ENCODE results near the gene TSNAX.

TSNAX gene

DNA sequence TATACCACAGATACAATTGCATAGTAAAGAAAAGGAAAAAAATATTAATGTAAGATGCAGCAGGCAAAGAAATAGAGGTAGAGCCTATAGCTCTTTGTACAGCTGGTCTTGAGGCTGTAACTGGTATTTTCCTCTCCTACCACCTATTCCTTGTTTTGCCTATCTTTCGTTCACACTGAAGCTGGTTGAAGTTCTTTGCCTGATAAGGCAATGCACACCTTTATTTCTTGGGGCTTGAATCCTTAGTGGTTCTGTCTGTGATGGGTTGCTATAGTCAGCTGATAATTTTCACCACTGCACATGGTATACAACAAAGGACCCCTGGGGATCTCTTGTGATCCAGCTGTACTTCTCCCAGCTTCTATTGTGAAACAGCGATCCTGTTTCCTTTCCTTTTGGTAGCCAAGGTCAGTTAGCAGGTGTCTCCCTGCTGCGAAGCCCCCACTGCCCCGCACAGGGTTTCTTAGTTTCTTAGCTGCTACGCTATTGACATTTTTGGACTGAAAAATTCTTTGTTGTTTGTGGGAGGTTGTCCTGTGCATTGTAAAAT lies 9.9 kb upstream of the TSNAX start:
- DNase-seq (ENCODE audit: low read depth in 1 of 2, low spot score in 1 of 2) = no peak

DNA sequence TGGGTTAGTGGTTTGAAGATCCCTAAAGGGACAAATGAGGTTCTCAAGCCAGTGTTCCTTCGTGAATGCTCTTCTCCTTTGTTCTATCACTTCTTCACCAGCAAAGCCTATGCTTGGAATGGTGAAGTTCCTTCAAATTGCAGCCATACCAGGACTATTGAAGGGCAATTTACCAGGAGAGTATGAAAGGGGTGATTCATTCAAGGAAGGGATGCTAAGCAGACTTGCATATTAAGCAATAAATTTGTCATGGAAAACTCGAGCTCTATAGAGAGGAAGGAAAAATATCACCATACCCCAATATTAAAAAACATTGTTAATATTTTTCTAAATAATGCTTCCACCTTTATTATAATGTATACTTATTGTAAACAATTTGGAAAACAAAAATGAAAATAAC lies 9.3 kb upstream of the TSNAX start:
- DNase-seq (ENCODE audit: low read depth in 1 of 2, low spot score in 1 of 2) = no peak

DNA sequence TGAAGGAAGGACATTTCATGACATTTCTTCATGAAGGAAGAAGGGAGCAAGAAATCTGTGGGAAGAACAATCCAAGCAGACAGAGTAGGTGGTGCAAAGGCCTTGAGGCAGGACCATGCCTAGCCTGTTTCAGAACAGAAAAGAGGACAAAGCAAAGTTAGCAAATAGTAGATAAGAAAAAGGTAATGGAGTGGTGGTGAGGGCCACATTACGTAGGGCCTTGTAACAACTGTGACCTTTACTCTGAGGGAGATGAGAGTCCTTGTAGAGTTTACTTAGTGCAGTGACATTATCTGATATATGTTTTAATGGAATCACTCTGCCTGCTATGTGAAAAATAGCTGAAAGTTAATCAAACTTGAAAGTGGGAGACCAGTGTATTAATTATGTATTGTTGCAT lies 6.4 kb upstream of the TSNAX start:
- DNase-seq (ENCODE audit: low read depth in 1 of 2, low spot score in 1 of 2) = no peak

DNA sequence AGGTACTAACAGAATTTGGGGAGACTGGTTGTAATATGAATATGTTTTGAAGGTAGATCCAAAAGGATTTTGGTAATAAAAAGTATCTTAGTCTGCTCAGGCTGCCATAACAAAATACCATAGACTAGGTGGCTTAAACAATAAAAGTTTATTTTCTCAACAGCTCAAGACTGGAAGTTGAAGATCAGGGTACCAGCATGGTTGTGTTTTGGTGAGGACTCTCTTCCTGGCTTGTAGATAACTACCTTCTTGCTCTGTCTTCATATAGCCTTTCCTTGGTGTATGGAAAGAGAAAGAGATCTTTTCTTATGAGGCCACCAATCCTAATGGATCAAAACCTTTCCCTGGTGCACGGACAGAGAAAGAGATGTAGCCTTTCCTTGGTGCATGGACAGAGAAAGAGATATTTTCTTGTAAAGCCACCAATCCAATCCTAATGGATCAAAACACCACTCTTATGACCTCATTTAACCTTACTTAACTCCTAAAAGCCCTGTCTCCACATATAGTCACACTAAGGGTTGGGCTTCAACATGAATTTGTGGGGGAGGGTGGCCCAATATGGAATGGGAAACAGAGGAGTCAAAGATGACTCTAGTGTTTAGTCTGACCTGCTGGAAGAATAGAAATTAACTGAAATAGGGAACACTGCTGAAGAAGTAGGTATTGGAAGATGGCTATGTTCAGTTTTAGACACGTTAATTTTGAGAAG lies 5.4 kb upstream of the TSNAX start:
- DNase-seq (ENCODE audit: low read depth in 1 of 2, low spot score in 1 of 2) = no peak

DNA sequence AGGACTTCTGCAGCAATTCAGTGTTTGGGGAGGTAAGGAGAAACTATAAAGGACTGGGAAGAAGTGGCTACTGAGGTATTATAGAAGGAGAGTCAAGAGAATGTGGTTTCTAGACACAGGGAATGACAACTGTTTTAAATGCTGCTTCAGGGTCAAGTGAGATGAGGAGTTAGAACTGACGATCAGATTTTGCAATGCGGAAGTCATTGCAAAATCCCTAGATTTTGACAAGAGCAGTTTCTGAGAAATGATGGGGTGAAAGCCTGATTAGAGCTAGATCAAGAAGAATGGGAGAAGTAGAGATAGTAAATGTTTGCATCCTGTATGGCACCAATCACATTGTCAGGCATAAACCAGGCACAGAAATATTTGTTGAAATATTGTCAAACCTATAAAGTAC lies 4.7 kb upstream of the TSNAX start:
- no peak for DNase-seq (ENCODE audit: low read depth in 1 of 2, low spot score in 1 of 2)

DNA sequence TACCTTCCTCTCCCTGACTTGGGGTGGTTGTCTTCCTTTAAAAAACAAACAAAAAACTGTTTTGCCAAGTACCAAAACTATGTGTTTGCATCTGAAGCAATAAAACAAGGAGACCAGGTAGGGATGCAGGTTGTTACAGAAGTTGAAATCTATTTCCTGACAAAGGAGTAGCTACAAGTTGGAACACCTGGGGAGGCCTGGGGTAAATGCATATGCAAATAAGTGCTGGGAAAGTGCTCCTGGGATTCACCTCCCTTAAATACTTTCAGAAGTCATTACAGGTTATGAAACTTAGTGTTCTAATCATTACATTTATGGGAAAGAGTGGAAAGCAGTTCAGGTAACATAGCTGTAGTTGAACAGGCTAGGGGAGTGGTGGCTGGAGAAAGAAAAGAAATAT lies 1.9 kb upstream of the TSNAX start:
- DNase-seq (ENCODE audit: low read depth in 1 of 2, low spot score in 1 of 2) = no peak

DNA sequence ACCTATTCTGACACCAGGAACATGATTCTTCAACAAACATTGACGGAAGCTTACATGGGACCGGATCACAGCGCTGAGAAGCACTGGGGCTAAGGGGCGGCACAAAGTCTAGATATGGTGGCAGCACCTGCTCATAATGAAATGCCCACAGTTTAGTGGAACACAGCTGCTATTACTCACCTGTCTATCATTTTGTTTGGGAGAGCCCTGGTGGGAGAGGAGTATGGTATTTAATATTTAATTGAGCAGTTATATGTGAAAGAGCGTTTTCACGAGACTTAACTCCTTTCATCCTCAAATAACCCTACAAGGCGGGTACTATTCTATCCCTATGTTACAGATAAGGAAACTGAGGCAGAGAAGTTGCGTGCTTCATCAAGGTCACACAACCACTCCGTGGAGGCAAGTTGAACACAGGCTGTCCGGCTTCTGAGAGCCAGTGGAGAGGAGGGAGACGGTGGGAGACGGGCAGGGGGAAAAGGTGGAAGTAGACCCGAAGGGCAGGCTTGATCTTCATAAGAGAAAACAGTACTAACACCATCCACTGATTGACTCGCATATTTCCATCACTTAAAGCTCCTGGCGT lies 790 bp upstream of the TSNAX start:
- DNase-seq (ENCODE audit: low read depth in 1 of 2, low spot score in 1 of 2) = no peak

DNA sequence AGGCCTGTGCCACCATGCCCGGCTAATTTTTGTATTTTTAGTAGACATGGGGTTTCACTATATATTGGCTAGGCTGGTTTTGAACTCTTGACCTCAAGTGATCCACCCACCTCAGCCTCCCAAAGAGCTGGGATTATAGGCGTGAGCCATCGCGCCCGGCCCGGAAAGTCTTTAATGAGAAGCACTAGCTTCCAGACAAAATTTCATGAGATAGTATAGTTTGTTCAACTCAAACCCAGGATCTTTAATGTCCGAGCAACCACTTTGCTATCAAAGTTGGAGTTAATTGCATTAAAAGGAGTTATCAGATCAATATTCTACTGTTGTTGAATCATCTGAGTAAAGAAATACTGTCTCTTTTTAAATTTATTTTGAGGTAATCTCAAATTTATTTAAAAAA lies 4.8 kb downstream of the TSNAX start:
- no peak for DNase-seq (ENCODE audit: low read depth in 1 of 2, low spot score in 1 of 2)

DNA sequence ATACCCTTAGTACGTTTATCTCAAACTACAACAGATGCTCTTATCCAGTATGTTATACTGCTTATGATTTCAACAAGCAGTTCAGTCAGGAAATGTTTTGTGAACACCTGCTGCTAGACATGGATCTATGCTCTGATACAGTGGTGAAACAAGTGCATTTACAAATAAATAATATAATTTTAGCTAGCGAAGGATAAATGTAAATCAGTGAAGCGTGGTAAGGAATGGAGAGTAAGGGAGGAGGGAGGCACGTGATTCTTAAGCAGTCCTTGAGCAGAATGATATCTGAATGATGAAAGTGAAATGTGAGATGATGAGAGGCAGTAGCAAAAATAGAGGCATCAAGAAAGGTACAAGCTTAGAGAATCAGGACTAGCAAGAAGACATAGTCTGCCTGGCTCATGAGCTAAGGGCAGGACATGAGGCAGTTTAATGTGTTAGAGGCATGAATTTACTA lies 6.3 kb downstream of the TSNAX start:
- no peak for DNase-seq (ENCODE audit: low read depth in 1 of 2, low spot score in 1 of 2)

DNA sequence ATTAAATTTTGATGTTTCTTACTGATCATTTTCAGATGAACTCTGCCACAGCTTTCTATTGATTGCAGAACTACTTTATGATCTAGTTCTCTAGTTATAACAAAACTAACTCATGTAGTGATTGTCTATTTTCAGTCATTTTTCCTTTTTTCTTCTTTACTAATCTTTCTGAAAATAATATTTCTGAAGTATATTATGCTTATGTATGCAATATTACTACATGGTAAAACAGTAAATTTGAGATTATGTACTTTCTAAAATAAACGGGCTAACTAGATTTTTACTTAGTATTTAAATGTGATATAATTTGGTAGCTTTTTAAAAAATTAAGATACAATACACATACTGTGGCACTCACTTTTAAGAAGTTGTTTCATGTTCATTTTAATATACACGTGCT lies 7.6 kb downstream of the TSNAX start:
- DNase-seq (ENCODE audit: low read depth in 1 of 2, low spot score in 1 of 2) = no peak

DNA sequence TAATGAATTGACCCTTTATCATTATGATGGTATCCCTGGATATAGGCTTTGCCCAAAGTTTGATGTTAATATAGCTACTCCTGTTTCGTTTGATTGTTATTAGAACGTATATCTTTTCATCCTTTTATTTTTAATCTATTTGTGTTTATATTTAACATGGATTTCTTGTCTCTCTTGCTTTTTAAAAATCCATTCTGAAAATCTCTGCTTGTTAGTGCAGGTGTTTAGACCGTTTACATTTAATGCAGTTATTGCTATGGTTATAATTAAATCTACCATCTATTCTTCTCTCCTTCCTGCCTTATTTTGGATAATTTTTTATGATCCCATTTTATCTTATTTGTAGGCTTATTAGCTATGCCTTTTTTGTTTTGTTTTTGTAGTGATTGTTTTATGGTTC lies 12.4 kb downstream of the TSNAX start:
- DNase-seq (ENCODE audit: low read depth in 1 of 2, low spot score in 1 of 2) = no peak

DNA sequence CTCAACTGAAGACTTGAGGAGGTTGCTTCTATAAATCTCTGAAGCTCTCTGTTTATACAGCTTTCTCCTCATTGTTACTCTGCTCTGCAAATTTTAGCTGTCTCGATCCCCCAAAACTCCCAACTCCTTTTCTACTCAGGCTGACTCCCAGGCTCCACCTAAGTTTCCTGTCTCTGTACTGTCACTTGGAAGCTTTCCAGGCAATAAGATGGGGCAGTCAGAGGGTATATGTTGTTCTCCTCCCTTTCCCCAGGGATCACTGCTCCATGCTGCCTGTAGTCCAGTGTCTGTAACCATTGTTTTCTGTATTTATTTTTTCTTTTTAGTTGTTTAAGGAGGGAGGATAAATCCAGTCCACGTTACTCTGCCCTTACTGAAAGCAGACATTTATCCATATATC lies 13.4 kb downstream of the TSNAX start:
- no peak for DNase-seq (ENCODE audit: low read depth in 1 of 2, low spot score in 1 of 2)

DNA sequence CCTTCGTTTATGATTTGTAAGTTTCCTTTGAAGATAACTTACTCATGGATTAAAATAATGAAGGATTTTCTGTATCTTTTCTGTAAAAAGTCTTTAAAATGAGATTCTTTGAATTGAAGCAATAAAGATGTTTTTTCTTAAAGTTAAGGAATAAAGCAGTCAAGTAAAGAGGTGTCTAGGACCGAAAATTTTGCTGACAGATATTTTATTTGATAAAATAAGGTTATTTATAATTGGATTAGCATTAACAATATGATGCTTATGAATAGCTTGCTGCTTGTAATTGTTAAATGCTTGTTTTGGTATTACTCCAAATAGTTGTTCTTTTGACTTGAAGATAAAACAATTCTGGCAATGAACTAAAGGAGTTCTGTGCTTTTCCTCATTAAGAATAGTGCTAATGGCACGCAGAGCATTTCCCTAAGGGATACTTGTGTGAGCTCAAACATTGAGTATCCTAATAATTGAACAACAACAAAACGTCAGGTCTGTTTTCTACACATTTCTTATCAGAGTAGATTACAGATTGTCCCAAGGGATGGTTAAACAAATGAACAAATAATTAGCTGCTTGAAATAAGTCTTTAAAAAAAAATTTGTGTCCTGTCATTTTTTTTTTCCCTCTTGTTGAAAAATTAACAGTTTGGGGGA lies 16.6 kb downstream of the TSNAX start:
- DNase-seq (ENCODE audit: low read depth in 1 of 2, low spot score in 1 of 2) = no peak

DNA sequence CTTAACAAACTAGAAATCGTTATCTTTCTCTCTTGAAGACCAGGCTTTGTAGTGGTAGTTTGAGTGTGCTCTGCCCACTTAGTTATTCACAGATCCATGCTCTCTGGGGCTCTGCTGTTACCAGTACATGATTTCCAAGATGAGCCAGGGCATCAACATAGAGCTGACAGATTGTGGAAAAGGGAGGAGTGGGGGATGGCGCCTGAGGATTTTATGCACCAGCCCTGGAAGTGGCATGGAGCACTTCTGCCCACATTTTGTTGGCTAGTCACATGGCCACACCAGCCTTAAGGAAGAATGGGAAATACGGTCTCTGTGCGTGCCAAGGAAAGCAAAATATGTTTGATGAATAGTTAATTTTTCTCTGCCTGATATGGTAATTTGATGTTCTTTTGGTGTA lies 18.2 kb downstream of the TSNAX start:
- DNase-seq (ENCODE audit: low read depth in 1 of 2, low spot score in 1 of 2) = no peak

DNA sequence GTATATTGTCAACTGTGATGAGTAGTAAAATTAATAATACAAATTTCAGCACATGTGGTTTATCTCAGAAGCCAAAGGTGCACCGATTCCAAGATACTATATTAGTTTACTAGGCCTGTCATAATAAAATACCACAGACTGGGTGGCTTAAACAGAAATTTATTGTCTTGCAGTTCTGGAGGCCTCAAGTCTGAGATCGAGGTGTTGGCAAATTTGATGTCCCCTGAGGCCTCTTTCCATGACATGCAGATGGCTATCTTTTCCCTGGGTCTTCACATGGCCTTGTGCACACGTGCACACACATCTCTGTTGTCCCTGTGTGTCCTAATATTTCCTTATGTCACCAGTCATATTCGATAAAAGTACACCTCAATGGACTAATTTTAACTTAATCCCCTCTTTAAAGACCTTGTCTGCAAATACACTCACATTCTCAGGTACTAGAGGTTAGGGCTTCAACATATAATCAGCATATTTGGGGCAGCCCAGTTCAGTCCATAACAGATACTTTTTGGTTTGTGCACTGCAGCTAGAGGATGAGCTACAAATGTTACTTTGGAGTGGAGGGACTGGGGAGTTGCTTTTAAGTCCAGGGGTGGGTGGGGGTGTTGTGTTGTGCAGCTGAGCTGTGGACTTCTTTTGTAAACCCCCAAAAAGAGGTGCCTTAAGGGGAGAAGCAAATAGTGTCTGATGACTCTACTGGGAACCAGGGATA lies 21.4 kb downstream of the TSNAX start:
- DNase-seq (ENCODE audit: low read depth in 1 of 2, low spot score in 1 of 2) = no peak

DNA sequence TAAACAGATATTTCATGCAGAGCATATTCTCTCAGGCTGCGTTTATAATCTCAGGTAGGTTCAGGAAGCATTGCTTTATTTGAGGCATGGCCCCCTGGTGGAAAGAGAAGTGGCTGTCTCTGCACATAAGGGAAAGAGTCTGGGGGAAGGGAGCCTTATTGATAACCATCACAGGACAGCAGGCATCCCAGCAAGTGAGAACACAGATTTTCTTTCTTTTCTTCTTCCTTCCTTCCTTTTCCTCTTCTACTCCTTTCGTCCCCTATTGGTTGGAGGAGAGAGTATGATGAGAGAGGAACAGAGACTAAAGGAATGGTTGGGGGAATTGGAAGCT lies 21.9 kb downstream of the TSNAX start:
- no peak for DNase-seq (ENCODE audit: low read depth in 1 of 2, low spot score in 1 of 2)

DNA sequence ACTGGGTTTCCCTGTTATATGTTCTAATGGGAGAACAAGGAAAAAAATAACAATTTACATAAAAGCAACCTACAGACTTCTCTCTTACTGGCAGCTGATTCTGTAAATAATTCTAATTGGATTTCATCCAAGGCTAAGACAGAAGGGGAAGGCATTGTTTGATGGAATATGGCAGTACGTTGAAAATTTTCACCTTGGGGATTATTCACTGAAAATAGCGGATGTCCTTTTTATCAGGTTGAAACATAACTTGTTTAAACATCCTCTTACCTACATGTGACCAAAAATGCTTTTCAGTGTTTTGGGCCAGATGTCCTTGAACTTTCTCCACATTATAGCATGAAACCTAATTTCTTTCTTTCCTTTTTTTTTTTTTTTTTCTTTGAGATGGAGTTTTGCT lies 24.9 kb downstream of the TSNAX start:
- no peak for DNase-seq (ENCODE audit: low read depth in 1 of 2, low spot score in 1 of 2)

DNA sequence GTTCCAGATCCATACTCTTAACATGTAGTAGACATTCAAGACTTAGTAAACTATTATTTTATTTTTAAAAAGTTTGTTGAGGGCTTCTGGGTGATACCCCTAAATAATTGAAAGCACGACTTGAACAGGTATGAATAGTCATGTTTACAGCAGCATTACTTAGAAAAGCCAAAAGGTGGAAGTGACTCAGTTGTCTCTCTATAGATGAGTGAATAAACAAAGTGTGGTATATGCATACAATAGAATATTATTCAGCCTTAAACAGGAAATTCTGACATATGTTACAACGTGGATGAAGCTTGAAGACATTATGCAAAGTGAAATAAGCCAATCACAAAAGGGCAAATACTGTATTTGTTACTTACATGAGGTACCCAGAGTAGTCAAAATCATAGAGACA lies 26.5 kb downstream of the TSNAX start:
- DNase-seq (ENCODE audit: low read depth in 1 of 2, low spot score in 1 of 2) = no peak

DNA sequence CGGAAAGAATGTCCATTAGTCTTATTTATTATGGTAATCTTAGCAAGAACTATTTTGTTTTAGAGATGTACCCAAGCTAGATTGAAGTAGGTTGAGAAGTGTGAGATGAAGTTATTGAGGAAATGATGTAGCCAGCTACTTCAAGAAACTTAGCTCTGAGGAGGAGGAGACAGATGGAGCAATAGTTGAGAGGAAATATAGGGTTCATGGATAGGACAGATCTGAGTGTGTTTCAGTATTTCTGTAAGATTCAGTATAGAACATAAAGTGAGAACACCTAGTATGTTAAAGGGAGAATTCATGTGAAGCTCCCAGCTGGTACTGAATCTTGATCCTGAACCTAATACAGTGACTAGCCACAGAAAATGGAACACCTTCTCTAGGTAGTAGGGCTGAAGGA lies 28.9 kb downstream of the TSNAX start:
- no peak for DNase-seq (ENCODE audit: low read depth in 1 of 2, low spot score in 1 of 2)

DNA sequence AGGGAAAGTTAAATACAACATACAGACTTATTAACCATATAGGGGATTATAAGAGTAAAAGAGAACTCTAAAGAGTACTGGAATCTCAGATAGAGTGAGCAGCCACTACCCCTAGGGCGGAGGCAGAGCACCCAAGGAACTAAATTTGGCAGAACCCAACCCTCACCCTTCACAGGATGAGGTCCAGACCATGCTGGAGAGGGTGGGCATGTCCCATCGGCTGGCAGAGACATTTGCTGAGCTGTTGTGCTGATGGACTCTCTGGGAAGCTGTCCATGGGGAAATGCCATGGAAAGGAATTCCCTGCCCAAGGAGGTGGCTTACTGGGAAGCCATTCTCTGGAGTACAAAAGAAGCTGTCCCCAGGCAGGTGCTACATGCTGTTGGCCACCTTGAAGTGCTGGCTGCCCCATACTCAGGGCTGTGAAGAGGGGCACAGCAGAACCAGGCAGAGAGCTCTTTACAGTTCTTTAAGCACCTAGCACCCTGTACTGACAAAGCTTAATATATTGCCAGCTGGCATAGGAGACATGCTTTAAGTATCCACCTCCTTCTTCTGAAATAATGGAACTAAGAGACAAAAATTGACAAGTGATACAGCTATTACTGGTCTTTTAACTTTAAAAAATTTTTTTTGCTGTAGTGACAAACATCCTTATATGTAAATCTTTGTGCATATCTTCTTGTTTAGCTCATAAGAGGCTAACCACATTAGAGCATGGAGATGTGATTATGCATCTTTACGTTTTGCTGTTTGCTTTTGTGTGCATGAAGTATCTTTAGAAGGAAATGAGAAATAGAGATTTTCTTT lies 29.6 kb downstream of the TSNAX start:
- no peak for DNase-seq (ENCODE audit: low read depth in 1 of 2, low spot score in 1 of 2)

DNA sequence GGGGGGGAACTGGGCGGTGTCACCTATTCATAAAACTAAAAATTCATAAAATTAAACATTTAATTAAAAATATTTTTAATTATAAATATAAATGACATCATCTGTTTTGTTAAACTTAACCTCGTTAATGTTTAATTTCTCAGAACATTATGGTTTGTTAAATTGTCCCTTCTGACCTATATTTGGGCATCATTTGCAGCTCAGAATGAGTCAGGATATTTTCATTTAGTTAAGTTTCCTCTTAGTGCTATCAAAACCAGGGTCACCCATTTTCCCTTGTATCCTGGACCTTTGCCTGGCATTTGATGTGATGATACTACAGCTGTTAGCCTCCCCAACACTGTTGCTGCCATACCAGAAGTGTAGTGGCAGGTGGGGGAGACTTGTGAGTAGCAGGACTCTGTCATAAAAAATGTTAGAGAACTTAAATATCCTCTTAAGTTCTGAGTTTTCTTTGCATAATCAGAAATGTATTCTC lies 30.3 kb downstream of the TSNAX start:
- no peak for DNase-seq (ENCODE audit: low read depth in 1 of 2, low spot score in 1 of 2)
